Lung (tissue), 12 donors: ENCODE results near the gene KCNE3. TPM values are rescaled to one million over a fixed set of nuclear protein-coding genes. Genes with fewer than 3 reads are reported as not detected.

ENCODE experiments used
- ATAC-seq: fragments of 200-7000 bp; cut with Tn5 transposase; one replicate; pipeline ENCODE4 v1.9.1; 2020; ENCODE audit warnings: moderate number of reproducible peaks; ENCODE audit not compliant: insufficient read depth, low FRiP score
- DNase-seq, 3 donors: peaks; one replicate each; pipeline ENCODE4 v3.0.0-alpha.2; 2013 to 2017
- H3K27ac ChIP-seq, 2 donors: one replicate each; pipeline ENCODE4 v1.5.1; 2013; ENCODE audit warnings: mild to moderate bottlenecking in 2 of 2, moderate library complexity in 2 of 2, control low read depth in 1 of 2, inconsistent platforms in 1 of 2, low read depth in 1 of 2, low read length in 1 of 2
- H3K27me3 ChIP-seq, 3 donors: one replicate each; pipeline ENCODE4 v1.5.1; 2013; ENCODE audit warnings: low read length in 2 of 3; ENCODE audit not compliant: control insufficient read depth in 3 of 3, insufficient read depth in 3 of 3
- H3K36me3 ChIP-seq, 4 donors: one replicate each; pipeline ENCODE4 v1.5.1; 2013; ENCODE audit warnings: low read length in 4 of 4, mild to moderate bottlenecking in 1 of 4, moderate library complexity in 1 of 4; ENCODE audit not compliant: control insufficient read depth in 4 of 4, insufficient read depth in 4 of 4
- H3K4me1 ChIP-seq, 5 donors: one replicate each; pipeline ENCODE4 v1.5.1; 2013; ENCODE audit warnings: low read length in 5 of 5, mild to moderate bottlenecking in 2 of 5, moderate library complexity in 1 of 5; ENCODE audit not compliant: control insufficient read depth in 5 of 5, insufficient read depth in 5 of 5
- H3K4me3 ChIP-seq: one replicate; pipeline ENCODE4 v1.5.1; 2013; ENCODE audit warnings: mild to moderate bottlenecking, control low read depth, moderate library complexity
- H3K9ac ChIP-seq, 2 donors: one replicate each; pipeline ENCODE4 v1.5.1; 2013; ENCODE audit warnings: low read length in 2 of 2, control low read depth in 1 of 2; ENCODE audit not compliant: insufficient read depth in 1 of 2
- H3K9me3 ChIP-seq, 4 donors: one replicate each; pipeline ENCODE4 v1.5.1; 2013; ENCODE audit warnings: low read length in 3 of 4, mild to moderate bottlenecking in 1 of 4, moderate library complexity in 1 of 4; ENCODE audit not compliant: control insufficient read depth in 4 of 4, insufficient read depth in 3 of 4
- CTCF ChIP-seq: IDR thresholded peaks from 2 replicates; pipeline ENCODE4 v1.5.1; 2012; ENCODE audit warnings: mild to moderate bottlenecking; ENCODE audit errors: control extremely low read depth, extremely low read depth
- WGBS, 2 donors: extraction: QIAGEN DNeasy Blood & Tissue Kit; methylation state at CpG; one replicate each; pipeline ENCODE4 v1.1.7; 2013; 5-methylcytosine and 5-hydroxymethylcytosine counted together
- polyA plus RNA-seq, 2 donors: library from polyadenylated mRNA; stranded (reverse); fragments of 200-250 nt; gene quantifications; one replicate each; pipeline ENCODE4 v1.2.1, GENCODE V29; 2013
- total RNA-seq, 2 donors: library from RNA; depleted of rRNA in 1 of 2; stranded (reverse); fragments of >200 nt in 1 of 2; gene quantifications; one replicate each; pipeline ENCODE4 v1.2.1, GENCODE V29; 2014 to 2021
- donor health status: control.
- donor health status: control.
- donor health status: Bipolar disorder and iron deficiency.
- donor health status: healthy.
- donor health status: DM: yes; HTN: yes; CAD: no.

Gene KCNE3
- total and polyA plus RNA-seq, 4 donors: 10.8 to 19.8 (median 14.4) TPM

- ATAC-seq (no peak), DNase-seq (no peak)
- Histone ChIP-seq H3K9me3 (no peaks in the 10 kb centered on the region), H3K9ac (no peak overlapping the region), H3K4me3 (no peak overlapping the region), H3K4me1 (no peaks in the 10 kb centered on the region), H3K27me3 (no peaks in the 10 kb centered on the region), H3K27ac (no peak overlapping the region), H3K36me3 (no peaks in the 10 kb centered on the region)
- WGBS, 2 donors: 94 to 95% methylated on average over 4 of the region's 4 CpGs
- no peak for TF ChIP-seq CTCF
Measured at GRCh38 chr11:74427384-74427886, 39.9 kb downstream of the KCNE3 start.

GRCh38 chr11:74425100-74425499 lies 42.2 kb downstream of the KCNE3 start:
- Histone ChIP-seq H3K9ac (no peak overlapping the region), H3K4me3 (no peak overlapping the region), H3K27ac (no peak overlapping the region), H3K9me3 (no peaks in the 10 kb centered on the region), H3K4me1 (no peaks in the 10 kb centered on the region), H3K36me3 (no peaks in the 10 kb centered on the region), H3K27me3 (no peaks in the 10 kb centered on the region)
- DNase-seq (no peak), ATAC-seq (no peak)
- no peak for TF ChIP-seq CTCF

GRCh38 chr11:74418509-74418895 lies 48.8 kb downstream of the KCNE3 start:
- TF ChIP-seq CTCF: no peak
- 33 to 73% methylated on average over 1 of the region's 1 CpG for WGBS, 2 donors
- Histone ChIP-seq H3K9me3 (no peaks in the 10 kb centered on the region), H3K27ac (no peak overlapping the region), H3K9ac (no peak overlapping the region), H3K4me1 (peaks cover 0 to 7% (median 0%) of the 10 kb centered on the region in 5 donors), H3K4me3 (no peak overlapping the region), H3K27me3 (no peaks in the 10 kb centered on the region), H3K36me3 (no peaks in the 10 kb centered on the region)
- ATAC-seq (no peak), DNase-seq (peak in 1 of 3 donors; percentile 6)
